Endometrial microvascular endothelial cells (primary cell): ENCODE results near the gene CCSER1. TPM values are rescaled to one million over a fixed set of nuclear protein-coding genes. Genes with fewer than 3 reads are reported as not detected.
"Not testable (repeated sequence)": the region's sequence is repeated elsewhere in the genome, so short reads cannot be mapped to it uniquely, and the experiment has no call there.

ENCODE experiments used
- in situ Hi-C: cut with HindIII; loops from 2 replicates; pipeline ENCODE4 v1.10.0; 2017; ENCODE audit warnings: low sequenced_read_pairs, low pct_unique_long_range_greater_than_20kb; ENCODE audit errors: inconsistent ontology term
- total RNA-seq: library from RNA; depleted of rRNA; stranded (reverse); fragments of >200 nt; gene quantifications from one replicate; pipeline ENCODE4 v1.2.3, GENCODE V29; 2015; ENCODE audit errors: inconsistent ontology term

The CCSER1 gene
- total RNA-seq, 1 donor from 2014 or later: 2.0 TPM

GRCh38 chr4:90245837-90246236 is 118.6 kb downstream of the CCSER1 start:
- in situ Hi-C loops: no loop called here

- in situ Hi-C loops: no loop called here
Observed at GRCh38 chr4:90246816-90247215, 119.6 kb downstream of the CCSER1 start.

GRCh38 chr4:90254357-90254756 is 127.2 kb downstream of the CCSER1 start:
- in situ Hi-C loops: no loop called here

- in situ Hi-C loops: no loop called here
Observed at GRCh38 chr4:90274175-90274574, 147.0 kb downstream of the CCSER1 start.

- in situ Hi-C loops: no loop called here
Observed at GRCh38 chr4:90280954-90281353, 153.8 kb downstream of the CCSER1 start.

- in situ Hi-C loops: no loop called here
Observed at GRCh38 chr4:90281541-90282355, 154.6 kb downstream of the CCSER1 start.

GRCh38 chr4:90290345-90290744 is 163.2 kb downstream of the CCSER1 start:
- in situ Hi-C loops: no loop called here

- in situ Hi-C loops: no loop called here
Observed at GRCh38 chr4:90292438-90292837, 165.2 kb downstream of the CCSER1 start.

- in situ Hi-C loops: no loop called here
Observed at GRCh38 chr4:90293320-90293719, 166.1 kb downstream of the CCSER1 start.

- in situ Hi-C loops: no loop called here
Observed at GRCh38 chr4:90299373-90299772, 172.2 kb downstream of the CCSER1 start.

GRCh38 chr4:90306810-90307209 is 179.6 kb downstream of the CCSER1 start:
- in situ Hi-C loops: no loop called here

- in situ Hi-C loops: not testable (repeated sequence)
Observed at GRCh38 chr4:90317140-90317539, 189.9 kb downstream of the CCSER1 start.

- in situ Hi-C loops: no loop called here
Observed at GRCh38 chr4:90317785-90318184, 190.6 kb downstream of the CCSER1 start.

- in situ Hi-C loops: no loop called here
Observed at GRCh38 chr4:90318193-90318592, 191.0 kb downstream of the CCSER1 start.

GRCh38 chr4:90328558-90328957 is 201.4 kb downstream of the CCSER1 start:
- in situ Hi-C loops: no loop called here

GRCh38 chr4:90330546-90330945 is 203.4 kb downstream of the CCSER1 start:
- in situ Hi-C loops: no loop called here

- in situ Hi-C loops: no loop called here
Observed at GRCh38 chr4:90345549-90346215, 218.5 kb downstream of the CCSER1 start.

GRCh38 chr4:90349636-90350035 is 222.4 kb downstream of the CCSER1 start:
- in situ Hi-C loops: no loop called here

- in situ Hi-C loops: no loop called here
Observed at GRCh38 chr4:90357117-90357710, 230.0 kb downstream of the CCSER1 start.

- in situ Hi-C loops: no loop called here
Observed at GRCh38 chr4:90375081-90375480, 247.9 kb downstream of the CCSER1 start.
